IMR-90 (cell line): ENCODE results near the gene PCBD1.

Source experiments
- BHLHE40 ChIP-seq: fragments of 150-350 bp; IDR thresholded peaks from 2 replicates; pipeline ENCODE4 v1.6.1; 2016; ENCODE audit warnings: mild to moderate bottlenecking, low read depth, low read length
- CEBPB ChIP-seq: IDR thresholded peaks from 2 replicates; pipeline ENCODE4 v1.6.1; 2012; ENCODE audit warnings: low read depth, low read length, improper control_type of control experiment
- CHD1 ChIP-seq: IDR thresholded peaks from 2 replicates; pipeline ENCODE4 v1.6.1; 2012; ENCODE audit warnings: low read depth, low read length, improper control_type of control experiment
- FOS ChIP-seq: fragments of 150-350 bp; IDR thresholded peaks from 2 replicates; pipeline ENCODE4 v1.6.1; 2016; ENCODE audit warnings: low read depth, low read length
- MAFK ChIP-seq: IDR thresholded peaks from 2 replicates; pipeline ENCODE4 v1.6.1; 2012; ENCODE audit warnings: low read depth, low read length, improper control_type of control experiment
- MAZ ChIP-seq: IDR thresholded peaks from 2 replicates; pipeline ENCODE4 v1.6.1; 2012; ENCODE audit warnings: low read depth, mild to moderate bottlenecking, low read length, improper control_type of control experiment, moderate library complexity, borderline replicate concordance
- MXI1 ChIP-seq: IDR thresholded peaks from 2 replicates; pipeline ENCODE4 v1.6.1; 2012; ENCODE audit warnings: low read depth, mild to moderate bottlenecking, low read length, moderate library complexity, borderline replicate concordance
- POLR2A ChIP-seq: IDR thresholded peaks from 2 replicates; pipeline ENCODE4 v1.6.1; 2012; ENCODE audit warnings: mild to moderate bottlenecking, low read depth, low read length
- RAD21 ChIP-seq: IDR thresholded peaks from 2 replicates; pipeline ENCODE4 v1.6.1; 2012; ENCODE audit warnings: low read length, improper control_type of control experiment
- SMC3 ChIP-seq: fragments of 150-350 bp; IDR thresholded peaks from 2 replicates; pipeline ENCODE4 v1.6.1; 2016; ENCODE audit warnings: low read depth, mild to moderate bottlenecking, antibody characterized with exemption, low read length, moderate library complexity
- USF2 ChIP-seq: fragments of 150-350 bp; IDR thresholded peaks from 2 replicates; pipeline ENCODE4 v1.6.1; 2017; ENCODE audit warnings: mild to moderate bottlenecking, antibody characterized with exemption, low read length, low read depth
- TF ChIP-seq, protein P1 (sequence below): conservative IDR thresholded peaks from 2 replicates; pipeline ENCODE4 v1.5.1; 2012; ENCODE audit warnings: mild to moderate bottlenecking, low read depth, low read length, improper control_type of control experiment
- TF ChIP-seq, protein P2 (sequence below): fragments of 150-350 bp; IDR thresholded peaks from 2 replicates; pipeline ENCODE4 v1.6.1; 2016; ENCODE audit warnings: low read depth, mild to moderate bottlenecking, low read length, moderate library complexity, borderline replicate concordance

DNA sequence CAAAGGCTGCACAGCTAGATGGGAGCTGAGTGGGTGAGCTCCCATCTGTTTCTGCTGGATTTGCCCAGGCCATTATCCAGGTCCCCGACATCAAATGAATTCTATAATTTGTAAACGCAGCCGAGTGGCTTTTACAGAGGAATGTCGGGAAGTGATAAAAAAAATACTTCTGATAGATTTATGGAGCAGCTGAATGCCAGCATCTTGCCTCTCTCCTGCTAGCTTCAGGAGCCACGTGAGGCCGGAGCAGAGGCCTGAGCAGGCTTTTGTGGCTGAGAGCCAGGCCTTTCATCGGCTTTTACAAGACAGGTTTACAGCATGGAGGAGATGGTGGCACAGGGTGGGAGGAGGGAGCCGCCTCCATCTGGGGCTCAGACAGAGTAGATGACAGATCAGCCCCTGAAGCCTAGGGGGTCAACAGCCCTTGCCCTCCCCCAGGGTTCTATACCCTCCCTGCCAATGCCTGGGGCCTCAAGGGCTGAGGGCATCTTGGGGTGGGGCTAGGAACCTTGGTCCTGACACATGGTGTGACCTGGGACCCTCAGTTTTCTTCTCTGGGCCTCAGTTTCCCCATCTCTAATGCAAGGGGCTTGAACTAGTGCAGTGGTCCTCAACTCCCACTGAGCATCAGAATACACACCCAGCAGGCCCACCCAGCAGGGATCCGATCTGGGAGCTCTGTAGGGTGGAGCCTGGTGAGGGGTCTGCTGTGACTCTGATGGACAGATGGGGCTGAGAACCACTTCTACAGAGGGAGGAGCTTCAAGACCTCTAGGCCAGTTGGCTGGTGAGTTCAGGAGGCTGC lies 44.2 kb upstream of the PCBD1 start:
- TF ChIP-seq, protein P1, sequence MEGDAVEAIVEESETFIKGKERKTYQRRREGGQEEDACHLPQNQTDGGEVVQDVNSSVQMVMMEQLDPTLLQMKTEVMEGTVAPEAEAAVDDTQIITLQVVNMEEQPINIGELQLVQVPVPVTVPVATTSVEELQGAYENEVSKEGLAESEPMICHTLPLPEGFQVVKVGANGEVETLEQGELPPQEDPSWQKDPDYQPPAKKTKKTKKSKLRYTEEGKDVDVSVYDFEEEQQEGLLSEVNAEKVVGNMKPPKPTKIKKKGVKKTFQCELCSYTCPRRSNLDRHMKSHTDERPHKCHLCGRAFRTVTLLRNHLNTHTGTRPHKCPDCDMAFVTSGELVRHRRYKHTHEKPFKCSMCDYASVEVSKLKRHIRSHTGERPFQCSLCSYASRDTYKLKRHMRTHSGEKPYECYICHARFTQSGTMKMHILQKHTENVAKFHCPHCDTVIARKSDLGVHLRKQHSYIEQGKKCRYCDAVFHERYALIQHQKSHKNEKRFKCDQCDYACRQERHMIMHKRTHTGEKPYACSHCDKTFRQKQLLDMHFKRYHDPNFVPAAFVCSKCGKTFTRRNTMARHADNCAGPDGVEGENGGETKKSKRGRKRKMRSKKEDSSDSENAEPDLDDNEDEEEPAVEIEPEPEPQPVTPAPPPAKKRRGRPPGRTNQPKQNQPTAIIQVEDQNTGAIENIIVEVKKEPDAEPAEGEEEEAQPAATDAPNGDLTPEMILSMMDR: no peak
- TF ChIP-seq CHD1 (no peak), POLR2A (no peak), CEBPB (no peak), RAD21 (no peak), MXI1 (no peak), MAZ (no peak), SMC3 (no peak), USF2 (no peak), FOS (no peak), BHLHE40 (no peak), MAFK (no peak)
- TF ChIP-seq, protein P2, sequence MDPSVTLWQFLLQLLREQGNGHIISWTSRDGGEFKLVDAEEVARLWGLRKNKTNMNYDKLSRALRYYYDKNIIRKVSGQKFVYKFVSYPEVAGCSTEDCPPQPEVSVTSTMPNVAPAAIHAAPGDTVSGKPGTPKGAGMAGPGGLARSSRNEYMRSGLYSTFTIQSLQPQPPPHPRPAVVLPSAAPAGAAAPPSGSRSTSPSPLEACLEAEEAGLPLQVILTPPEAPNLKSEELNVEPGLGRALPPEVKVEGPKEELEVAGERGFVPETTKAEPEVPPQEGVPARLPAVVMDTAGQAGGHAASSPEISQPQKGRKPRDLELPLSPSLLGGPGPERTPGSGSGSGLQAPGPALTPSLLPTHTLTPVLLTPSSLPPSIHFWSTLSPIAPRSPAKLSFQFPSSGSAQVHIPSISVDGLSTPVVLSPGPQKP: no peak
